ENCODE results near the gene KRT20. TPM values are rescaled to one million over a fixed set of nuclear protein-coding genes. Genes with fewer than 3 reads are reported as not detected.

KRT20 gene
- total and polyA plus RNA-seq, 9 of the 15 experiments (the other 6 are each of a cell fraction or from before 2014, with no cell fraction given) = 0.44 TPM; not detected in 8

DNA sequence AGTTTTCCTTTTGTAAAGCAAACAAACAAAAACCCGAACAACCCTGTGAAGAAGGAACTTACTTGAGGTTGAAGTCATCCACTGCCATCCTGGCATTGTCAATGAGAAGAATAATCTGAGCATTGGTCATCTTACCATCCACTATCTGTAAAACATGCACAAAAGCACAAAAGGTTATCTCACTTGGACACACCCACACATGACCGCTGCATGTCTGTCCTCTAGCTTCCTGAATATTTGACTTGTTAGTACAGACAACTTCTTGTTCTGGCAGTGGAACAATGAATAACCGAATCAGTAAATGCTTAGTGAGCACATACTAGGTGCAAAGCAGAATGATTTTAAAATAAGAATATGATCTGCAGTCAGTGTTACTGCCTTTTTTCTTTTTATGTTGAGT lies 46.3 kb upstream of the KRT20 start:
- Histone ChIP-seq H3K36me3 (ENCODE audit: control insufficient read depth, insufficient read depth, low read length) (no peaks in the 10 kb centered on the region), H3K4me2 (ENCODE audit: insufficient read depth, low read length) (no peak overlapping the region), H2AFZ (ENCODE audit: low read depth, low read length) (no peak overlapping the region), H3K9me3 (replicated peaks; ENCODE audit: control insufficient read depth, insufficient read depth, low read depth, low read length) (no peaks in the 10 kb centered on the region), H3K27me3 (ENCODE audit: control insufficient read depth in 2 of 2, insufficient read depth in 2 of 2, low read length in 2 of 2) (peaks cover 18 to 23% of the 10 kb centered on the region in 2 experiments), H4K20me1 (replicated peaks; ENCODE audit: control insufficient read depth, insufficient read depth, low read length) (no peaks in the 10 kb centered on the region), H3K9ac (ENCODE audit: insufficient read depth in 1 of 2, low read depth in 2 of 2, low read length in 2 of 2) (no peak overlapping the region), H3K27ac (ENCODE audit: extremely low read depth, low read depth, low read length) (no peak overlapping the region), H3K4me1 (replicated peaks in 1 of 2; ENCODE audit: control insufficient read depth in 2 of 2, insufficient read depth in 2 of 2, low read length in 2 of 2) (peaks cover 0 to 2% of the 10 kb centered on the region in 2 experiments; a peak in 2 of 5 replicates), H3K9me1 (ENCODE audit: control insufficient read depth, insufficient read depth, low read length) (no peaks in the 10 kb centered on the region), H3K79me2 (ENCODE audit: control insufficient read depth, insufficient read depth, low read length) (no peaks in the 10 kb centered on the region), H3K4me3 (no peak overlapping the region)
- in situ Hi-C loops (cut with MboI) (no loop called here), intact Hi-C loops (cut with micrococcal nuclease) (no loop called here)
- POLR2A ChIA-PET = interaction anchor here (0.5 to 1.8 kb wide), 2 partner anchors 8 to 283 kb away, joined by 3 to 4 read pairs; no protein-coding TSS in a partner anchor
- CTCF ChIA-PET (ENCODE audit: low intra/inter-chr PET ratio) = no interaction called here
- FAIRE-seq (no peak), ATAC-seq (no peak), DNase-seq (ENCODE audit: extremely low read depth in 1 of 4, low spot score in 3 of 4) (no peak)
- whole genome bisulfite sequencing (ENCODE audit: insufficient coverage, low coverage, missing lambda C conversion rate) = 0% methylated on average over 3 of the region's 3 CpGs
- no TSS peak for BruUV-seq (replicated peaks)
- TF ChIP-seq, protein P1, sequence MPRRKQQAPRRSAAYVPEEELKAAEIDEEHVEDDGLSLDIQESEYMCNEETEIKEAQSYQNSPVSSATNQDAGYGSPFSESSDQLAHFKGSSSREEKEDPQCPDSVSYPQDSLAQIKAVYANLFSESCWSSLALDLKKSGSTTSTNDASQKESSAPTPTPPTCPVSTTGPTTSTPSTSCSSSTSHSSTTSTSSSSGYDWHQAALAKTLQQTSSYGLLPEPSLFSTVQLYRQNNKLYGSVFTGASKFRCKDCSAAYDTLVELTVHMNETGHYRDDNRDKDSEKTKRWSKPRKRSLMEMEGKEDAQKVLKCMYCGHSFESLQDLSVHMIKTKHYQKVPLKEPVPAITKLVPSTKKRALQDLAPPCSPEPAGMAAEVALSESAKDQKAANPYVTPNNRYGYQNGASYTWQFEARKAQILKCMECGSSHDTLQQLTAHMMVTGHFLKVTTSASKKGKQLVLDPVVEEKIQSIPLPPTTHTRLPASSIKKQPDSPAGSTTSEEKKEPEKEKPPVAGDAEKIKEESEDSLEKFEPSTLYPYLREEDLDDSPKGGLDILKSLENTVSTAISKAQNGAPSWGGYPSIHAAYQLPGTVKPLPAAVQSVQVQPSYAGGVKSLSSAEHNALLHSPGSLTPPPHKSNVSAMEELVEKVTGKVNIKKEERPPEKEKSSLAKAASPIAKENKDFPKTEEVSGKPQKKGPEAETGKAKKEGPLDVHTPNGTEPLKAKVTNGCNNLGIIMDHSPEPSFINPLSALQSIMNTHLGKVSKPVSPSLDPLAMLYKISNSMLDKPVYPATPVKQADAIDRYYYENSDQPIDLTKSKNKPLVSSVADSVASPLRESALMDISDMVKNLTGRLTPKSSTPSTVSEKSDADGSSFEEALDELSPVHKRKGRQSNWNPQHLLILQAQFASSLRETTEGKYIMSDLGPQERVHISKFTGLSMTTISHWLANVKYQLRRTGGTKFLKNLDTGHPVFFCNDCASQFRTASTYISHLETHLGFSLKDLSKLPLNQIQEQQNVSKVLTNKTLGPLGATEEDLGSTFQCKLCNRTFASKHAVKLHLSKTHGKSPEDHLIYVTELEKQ (CRISPR knock-in tag; IDR thresholded peaks at IDR 0.05) = no peak
- TF ChIP-seq, protein P2, sequence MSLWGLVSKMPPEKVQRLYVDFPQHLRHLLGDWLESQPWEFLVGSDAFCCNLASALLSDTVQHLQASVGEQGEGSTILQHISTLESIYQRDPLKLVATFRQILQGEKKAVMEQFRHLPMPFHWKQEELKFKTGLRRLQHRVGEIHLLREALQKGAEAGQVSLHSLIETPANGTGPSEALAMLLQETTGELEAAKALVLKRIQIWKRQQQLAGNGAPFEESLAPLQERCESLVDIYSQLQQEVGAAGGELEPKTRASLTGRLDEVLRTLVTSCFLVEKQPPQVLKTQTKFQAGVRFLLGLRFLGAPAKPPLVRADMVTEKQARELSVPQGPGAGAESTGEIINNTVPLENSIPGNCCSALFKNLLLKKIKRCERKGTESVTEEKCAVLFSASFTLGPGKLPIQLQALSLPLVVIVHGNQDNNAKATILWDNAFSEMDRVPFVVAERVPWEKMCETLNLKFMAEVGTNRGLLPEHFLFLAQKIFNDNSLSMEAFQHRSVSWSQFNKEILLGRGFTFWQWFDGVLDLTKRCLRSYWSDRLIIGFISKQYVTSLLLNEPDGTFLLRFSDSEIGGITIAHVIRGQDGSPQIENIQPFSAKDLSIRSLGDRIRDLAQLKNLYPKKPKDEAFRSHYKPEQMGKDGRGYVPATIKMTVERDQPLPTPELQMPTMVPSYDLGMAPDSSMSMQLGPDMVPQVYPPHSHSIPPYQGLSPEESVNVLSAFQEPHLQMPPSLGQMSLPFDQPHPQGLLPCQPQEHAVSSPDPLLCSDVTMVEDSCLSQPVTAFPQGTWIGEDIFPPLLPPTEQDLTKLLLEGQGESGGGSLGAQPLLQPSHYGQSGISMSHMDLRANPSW (CRISPR knock-in tag; IDR thresholded peaks at IDR 0.05) = no peak
- TF ChIP-seq TSC22D4 (tag; IDR thresholded peaks at IDR 0.05) = no peak
- no peak for TF ChIP-seq CBX1 (IDR thresholded peaks at IDR 0.05; ENCODE audit: low read depth)
- TF ChIP-seq TGIF2 (CRISPR knock-in tag; IDR thresholded peaks at IDR 0.05) = no peak
- TF ChIP-seq CHD1 (IDR thresholded peaks at IDR 0.05; ENCODE audit: low read length) = no peak
- TF ChIP-seq HSF4 (CRISPR knock-in tag; IDR thresholded peaks at IDR 0.05; ENCODE audit: borderline replicate concordance) = no peak
